Measurements from ENCODE around the gene QRSL1.
A peak's percentile ranks its signal among the peaks of the same experiment; 100 is the strongest.
"Not testable (repeated sequence)": the region's sequence is repeated elsewhere in the genome, so short reads cannot be mapped to it uniquely, and the experiment has no call there.

QRSL1 gene

GRCh38 chr6:106623039-106623438 is 6.3 kb upstream of the QRSL1 start:
- no peak for DNase-seq

- peak; percentile 9 for DNase-seq
These were observed 2.9 kb upstream of the QRSL1 start for GRCh38 chr6:106626485-106626884.

GRCh38 chr6:106627760-106628159 is 1.6 kb upstream of the QRSL1 start:
- DNase-seq = not testable (repeated sequence)

DNA sequence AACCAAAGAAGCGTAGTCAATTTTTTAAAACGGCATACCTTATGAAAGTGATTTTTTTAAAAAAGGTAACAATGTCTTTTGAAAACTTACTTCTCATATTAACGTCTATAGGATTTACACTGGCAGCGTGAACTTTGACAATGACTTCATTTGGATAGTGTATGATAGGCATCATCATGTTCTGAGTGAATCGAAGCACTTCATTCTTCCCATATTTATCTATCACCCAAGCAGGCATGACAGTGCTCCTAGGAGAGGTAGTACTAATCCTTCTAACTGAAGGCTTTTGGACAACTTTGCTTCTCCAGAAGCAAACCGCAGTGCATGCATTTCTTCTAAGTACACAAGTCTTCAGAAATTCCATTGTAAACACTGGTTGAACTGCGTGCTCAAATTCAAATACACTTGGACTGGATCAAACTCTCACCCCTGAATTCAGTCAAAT is 698 bp upstream of the QRSL1 start:
- DNase-seq = no peak

DNA sequence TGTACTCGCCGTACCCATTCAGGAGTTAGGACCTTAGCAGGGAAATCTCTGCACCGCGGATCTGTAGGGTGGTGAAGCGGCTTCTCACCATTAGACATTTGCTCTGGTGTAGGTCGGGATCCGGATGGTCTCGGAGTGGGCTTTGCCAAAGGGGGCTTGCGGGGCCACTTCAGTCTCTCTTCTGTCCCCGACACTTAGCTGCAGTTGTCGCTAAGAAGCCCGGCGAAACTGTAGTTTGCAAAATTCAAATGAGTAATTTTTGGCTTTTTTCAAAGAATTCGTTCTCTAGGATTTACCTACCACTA is 433 bp downstream of the QRSL1 start:
- peak; percentile 38 for DNase-seq

DNA sequence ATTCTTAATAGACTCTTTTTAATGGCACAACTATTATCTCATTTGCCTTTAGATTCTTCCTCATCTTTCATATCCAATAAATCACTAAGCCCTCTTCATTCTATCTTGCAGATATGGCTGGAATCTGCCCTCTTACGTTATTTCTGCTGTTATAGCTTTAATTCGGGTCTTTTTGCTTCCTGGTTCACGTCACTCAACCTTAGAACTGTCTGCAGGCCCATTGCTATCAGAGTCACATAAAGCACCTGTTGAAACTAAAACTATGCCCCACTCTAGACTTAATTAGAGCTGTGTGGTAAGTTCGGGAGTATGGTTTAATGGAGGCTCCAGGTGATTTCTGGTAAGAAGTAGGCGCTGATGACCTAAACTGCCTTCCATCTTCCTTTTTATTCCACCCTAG is 988 bp downstream of the QRSL1 start:
- no peak for DNase-seq

GRCh38 chr6:106631346-106631745 is 2.0 kb downstream of the QRSL1 start:
- no peak for DNase-seq

GRCh38 chr6:106634565-106634964 is 5.2 kb downstream of the QRSL1 start:
- DNase-seq = no peak

- DNase-seq = no peak
These were observed 7.8 kb downstream of the QRSL1 start for GRCh38 chr6:106637051-106637716.

- DNase-seq = no peak
These were observed 8.5 kb downstream of the QRSL1 start for GRCh38 chr6:106637717-106638341.

DNA sequence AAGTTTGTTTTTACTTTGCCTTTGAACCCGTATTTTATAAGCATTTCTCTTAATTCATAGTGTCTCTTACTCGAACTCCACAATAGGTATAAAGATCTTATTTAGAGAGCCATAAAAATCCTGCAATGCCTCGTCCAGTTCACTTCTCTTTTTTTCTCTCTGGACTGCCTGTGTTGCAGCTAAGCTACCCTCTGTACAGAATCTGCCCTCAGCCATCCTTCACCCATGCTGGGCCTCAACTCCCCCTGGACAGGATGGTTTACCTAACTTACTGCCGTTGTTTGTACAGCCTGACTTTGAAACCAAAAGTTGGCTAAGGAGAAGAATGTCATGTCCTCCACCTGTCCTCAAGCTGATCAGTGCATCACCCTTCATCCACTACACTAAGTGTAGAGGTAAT is 10.4 kb downstream of the QRSL1 start:
- DNase-seq = no peak

DNA sequence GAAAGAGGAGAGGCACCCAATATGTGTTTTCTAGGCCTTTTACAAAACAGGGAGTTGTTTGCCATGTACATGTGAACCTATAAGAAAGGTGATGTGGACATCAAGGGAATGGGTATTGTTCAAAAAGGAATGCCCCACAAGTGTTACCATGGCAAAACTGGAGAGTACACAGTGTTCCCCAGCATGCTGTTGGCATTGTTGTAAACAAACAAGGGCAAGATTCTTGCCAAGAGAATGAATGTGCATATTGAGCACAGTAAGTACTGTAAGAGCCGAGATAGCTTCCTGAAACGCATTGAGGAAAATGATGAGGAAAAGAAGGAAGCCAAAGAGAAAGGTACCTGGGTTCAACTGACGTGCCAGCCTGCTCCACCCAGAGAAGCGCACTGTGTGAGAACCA is 13.1 kb downstream of the QRSL1 start:
- DNase-seq = no peak

DNA sequence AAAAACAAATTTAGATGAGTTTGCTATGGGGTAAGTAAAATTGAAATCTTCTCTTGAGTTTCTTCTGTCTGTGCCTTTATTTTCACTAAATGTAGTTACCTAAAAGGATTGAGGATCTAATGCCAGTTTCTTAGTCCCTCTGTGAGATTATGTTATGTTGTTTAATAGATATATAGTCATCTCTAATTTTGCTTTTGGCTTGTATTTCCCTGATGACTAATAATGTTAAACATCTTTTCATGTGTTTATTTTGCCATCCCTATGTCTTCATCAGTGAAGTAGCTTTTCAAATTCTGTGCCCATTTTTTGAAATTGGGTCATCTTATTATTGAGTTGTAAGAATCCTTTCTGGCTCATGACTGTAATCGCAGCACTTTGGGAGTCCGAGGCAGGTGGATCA is 13.7 kb downstream of the QRSL1 start:
- DNase-seq = no peak

DNA sequence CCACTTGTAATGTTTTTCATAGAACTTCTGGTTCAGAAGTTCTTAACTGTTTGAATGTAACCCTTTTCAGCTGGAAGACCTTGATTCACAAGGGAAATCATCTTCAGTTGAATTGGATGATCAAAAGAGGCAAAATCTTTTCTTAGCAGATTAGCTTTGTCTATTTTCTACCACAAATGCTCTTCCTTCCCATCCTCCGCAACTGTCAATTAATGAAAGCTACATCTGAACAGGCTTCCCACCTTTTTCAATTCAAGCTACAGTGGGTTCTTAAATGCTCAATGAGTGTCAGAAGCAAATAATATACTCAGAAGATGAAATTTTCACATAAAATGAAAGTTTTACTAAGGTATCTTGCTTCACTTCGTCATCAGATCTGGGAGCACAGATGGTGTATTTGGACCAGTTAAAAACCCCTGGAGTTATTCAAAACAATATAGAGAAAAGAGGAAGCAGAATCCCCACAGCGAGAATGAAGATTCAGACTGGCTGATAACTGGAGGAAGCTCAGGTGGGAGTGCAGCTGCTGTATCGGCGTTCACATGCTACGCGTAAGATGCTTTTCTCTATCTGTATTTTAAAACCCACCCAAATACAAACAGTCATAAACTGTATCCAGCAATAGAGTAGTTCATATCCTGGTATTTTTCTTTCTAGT is 19.4 kb downstream of the QRSL1 start:
- DNase-seq = no peak

DNA sequence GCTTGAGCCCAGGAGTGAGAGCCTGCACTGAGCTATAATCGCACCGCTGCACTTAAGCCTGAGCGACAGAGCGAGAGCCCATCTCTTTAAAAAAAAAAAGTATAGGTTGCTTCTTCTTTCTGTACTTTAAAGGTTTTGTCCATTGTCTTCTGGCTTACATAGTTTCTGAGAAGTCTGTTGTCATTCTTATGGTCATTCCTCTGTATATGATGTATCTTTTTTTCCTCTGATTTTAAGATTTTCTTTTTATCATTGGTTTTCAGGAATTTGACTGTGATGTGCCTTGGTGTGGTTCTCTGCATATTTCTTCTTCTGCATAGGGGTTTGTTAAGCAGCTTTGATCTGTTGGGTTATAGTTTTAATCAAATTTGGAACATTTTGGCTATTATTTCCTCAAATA is 29.1 kb downstream of the QRSL1 start:
- peak; percentile 7 for DNase-seq

- DNase-seq = no peak
These were observed 30.5 kb downstream of the QRSL1 start for GRCh38 chr6:106659859-106660258.

GRCh38 chr6:106662458-106662857 is 33.1 kb downstream of the QRSL1 start:
- DNase-seq = no peak

GRCh38 chr6:106666282-106667021 is 37.1 kb downstream of the QRSL1 start:
- DNase-seq = no peak

- DNase-seq = no peak
These were observed 37.6 kb downstream of the QRSL1 start for GRCh38 chr6:106667022-106667402.

GRCh38 chr6:106670236-106670635 is 40.9 kb downstream of the QRSL1 start:
- peak; percentile 52 for DNase-seq

DNA sequence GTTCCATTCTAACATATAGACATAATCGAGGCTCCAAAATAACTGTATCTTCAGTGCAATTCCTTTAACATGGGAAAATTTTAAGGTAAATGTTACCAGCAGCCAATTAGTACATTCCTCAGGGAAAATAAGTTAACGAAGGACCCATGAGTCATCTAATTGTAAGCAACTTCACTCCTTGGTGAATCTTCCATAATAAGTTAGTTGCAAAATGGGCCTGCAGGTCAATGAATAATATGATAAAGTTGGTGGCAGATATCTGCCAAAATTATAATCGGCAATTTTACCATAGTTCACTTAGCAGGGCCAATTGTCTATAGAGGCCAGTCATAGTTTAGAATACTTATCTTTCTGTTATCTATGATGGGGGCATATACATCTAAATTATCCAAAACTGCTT is 42.3 kb downstream of the QRSL1 start:
- no peak for DNase-seq

- no peak for DNase-seq
These were observed 45.3 kb downstream of the QRSL1 start for GRCh38 chr6:106674541-106675229.

- DNase-seq = no peak
These were observed 47.9 kb downstream of the QRSL1 start for GRCh38 chr6:106677282-106677681.
